ENCODE results near the gene TMEM209.

Gene TMEM209

GRCh38 chr7:130144312-130145171, 60.7 kb downstream of the TMEM209 start:
- Histone ChIP-seq H3K79me2 (no peaks in the 10 kb centered on the region), H3K36me3 (ENCODE audit: control insufficient read depth, insufficient read depth, low read length) (no peaks in the 10 kb centered on the region), H3K4me1 (peaks cover 20% of the 10 kb centered on the region), H3K9ac (no peak overlapping the region), H3K4me3 (ENCODE audit: low read depth, low read length) (no peak overlapping the region), H3K27ac (no peak overlapping the region), H3K4me2 (ENCODE audit: low read length) (no peak overlapping the region), H2AFZ (no peak overlapping the region), H3K27me3 (ENCODE audit: control insufficient read depth, insufficient read depth, low read length) (no peaks in the 10 kb centered on the region), H3K9me3 (ENCODE audit: control insufficient read depth, low read length) (no peaks in the 10 kb centered on the region)
- no peak for TF ChIP-seq CTCF (IDR thresholded peaks at IDR 0.05)

- H3K4me1 ChIP-seq: peaks cover 16% of the 10 kb centered on the region
- H3K36me3 ChIP-seq (ENCODE audit: control insufficient read depth, insufficient read depth, low read length): no peaks in the 10 kb centered on the region
- no peak overlapping the region for H3K4me2 ChIP-seq (ENCODE audit: low read length)
- no peak for TF ChIP-seq CTCF (IDR thresholded peaks at IDR 0.05)
- no peaks in the 10 kb centered on the region for H3K27me3 ChIP-seq (ENCODE audit: control insufficient read depth, insufficient read depth, low read length)
- no peak overlapping the region for H3K9ac ChIP-seq
- no peak overlapping the region for H2AFZ ChIP-seq
- no peak overlapping the region for H3K27ac ChIP-seq
- no peak overlapping the region for H3K4me3 ChIP-seq (ENCODE audit: low read depth, low read length)
- H3K9me3 ChIP-seq (ENCODE audit: control insufficient read depth, low read length): no peaks in the 10 kb centered on the region
- no peaks in the 10 kb centered on the region for H3K79me2 ChIP-seq
These were observed 61.3 kb downstream of the TMEM209 start for GRCh38 chr7:130143986-130144311.

GRCh38 chr7:130143334-130143732, 61.9 kb downstream of the TMEM209 start:
- Histone ChIP-seq H3K36me3 (ENCODE audit: control insufficient read depth, insufficient read depth, low read length) (no peaks in the 10 kb centered on the region), H3K4me3 (ENCODE audit: low read depth, low read length) (no peak overlapping the region), H3K79me2 (no peaks in the 10 kb centered on the region), H3K4me1 (peaks cover 16% of the 10 kb centered on the region), H3K4me2 (ENCODE audit: low read length) (no peak overlapping the region), H3K27me3 (ENCODE audit: control insufficient read depth, insufficient read depth, low read length) (no peaks in the 10 kb centered on the region), H3K9me3 (ENCODE audit: control insufficient read depth, low read length) (no peaks in the 10 kb centered on the region), H3K27ac (no peak overlapping the region), H3K9ac (no peak overlapping the region), H2AFZ (no peak overlapping the region)
- TF ChIP-seq CTCF (IDR thresholded peaks at IDR 0.05): no peak

GRCh38 chr7:130142654-130143333, 62.4 kb downstream of the TMEM209 start:
- no peak for TF ChIP-seq CTCF (IDR thresholded peaks at IDR 0.05)
- Histone ChIP-seq H3K9me3 (ENCODE audit: control insufficient read depth, low read length) (no peaks in the 10 kb centered on the region), H3K36me3 (ENCODE audit: control insufficient read depth, insufficient read depth, low read length) (no peaks in the 10 kb centered on the region), H2AFZ (peak overlapping the region; percentile 99), H3K27me3 (ENCODE audit: control insufficient read depth, insufficient read depth, low read length) (no peaks in the 10 kb centered on the region), H3K79me2 (no peaks in the 10 kb centered on the region), H3K4me2 (ENCODE audit: low read length) (no peak overlapping the region), H3K4me1 (peaks cover 16% of the 10 kb centered on the region), H3K4me3 (ENCODE audit: low read depth, low read length) (no peak overlapping the region), H3K9ac (no peak overlapping the region), H3K27ac (peak overlapping the region; percentile 79)
